MM.1S (cell line): ENCODE measurements around the gene CERS6.

Experiments
- DNase-seq: peaks from one replicate; pipeline ENCODE4 v3.0.0-alpha.2; 2015
- H2AFZ ChIP-seq: fragments of 300-600 bp; sonication (generic); 2 replicates; pipeline ENCODE4 v1.6.0; 2016; ENCODE audit warnings: antibody characterized with exemption, low read length
- H3F3A ChIP-seq: fragments of 300-600 bp; sonication (generic); 2 replicates; pipeline ENCODE4 v1.6.1; 2016; ENCODE audit warnings: mild to moderate bottlenecking, antibody characterized with exemption, low read length, moderate library complexity, mixed read lengths; ENCODE audit not compliant: insufficient read depth
- H3K27ac ChIP-seq: fragments of 300-600 bp; sonication (generic); 2 replicates; pipeline ENCODE4 v1.5.1; 2016; ENCODE audit warnings: mild to moderate bottlenecking, low read length
- H3K27me3 ChIP-seq: fragments of 300-600 bp; sonication (generic); replicated peaks from 2 replicates; pipeline ENCODE4 v1.6.0; 2016; ENCODE audit warnings: low read length; ENCODE audit not compliant: insufficient read depth
- H3K36me3 ChIP-seq: fragments of 300-600 bp; sonication (generic); replicated peaks from 2 replicates; pipeline ENCODE4 v1.6.1; 2016; ENCODE audit warnings: mild to moderate bottlenecking, low read length, mixed read lengths; ENCODE audit not compliant: insufficient read depth
- H3K4me1 ChIP-seq: fragments of 300-600 bp; sonication (generic); 2 replicates; pipeline ENCODE4 v1.6.1; 2016; ENCODE audit warnings: low read length, mixed read lengths
- H3K4me2 ChIP-seq: fragments of 300-600 bp; sonication (generic); 2 replicates; pipeline ENCODE4 v1.6.0; 2016; ENCODE audit warnings: low read depth, low read length
- H3K4me3 ChIP-seq: fragments of 300-600 bp; sonication (generic); 2 replicates; pipeline ENCODE4 v1.5.1; 2016; ENCODE audit warnings: low read length, mixed read lengths
- H3K79me2 ChIP-seq: fragments of 300-600 bp; sonication (generic); 2 replicates; pipeline ENCODE4 v1.6.1; 2016; ENCODE audit warnings: mixed run types, low read length, mixed read lengths
- H3K9ac ChIP-seq: fragments of 300-600 bp; sonication (generic); 2 replicates; pipeline ENCODE4 v1.6.1; 2016; ENCODE audit warnings: low read length, mixed read lengths
- H3K9me2 ChIP-seq: fragments of 300-600 bp; sonication (generic); replicated peaks from 2 replicates; pipeline ENCODE4 v1.6.1; 2016; ENCODE audit warnings: mild to moderate bottlenecking, low read length, mixed read lengths; ENCODE audit not compliant: insufficient read depth
- H3K9me3 ChIP-seq: fragments of 300-600 bp; sonication (generic); replicated peaks from 2 replicates; pipeline ENCODE4 v1.6.1; 2016; ENCODE audit warnings: mild to moderate bottlenecking, low read length, mixed read lengths; ENCODE audit not compliant: insufficient read depth
- H4K20me1 ChIP-seq: fragments of 300-600 bp; sonication (generic); 2 replicates; pipeline ENCODE4 v1.6.1; 2016; ENCODE audit warnings: mild to moderate bottlenecking, low read length, moderate library complexity, mixed read lengths; ENCODE audit not compliant: insufficient read depth
- CTCF ChIP-seq: fragments of 300-600 bp; sonication (generic); IDR thresholded peaks from 2 replicates; pipeline ENCODE4 v1.5.1; 2016; ENCODE audit warnings: antibody characterized with exemption, low read length, mixed read lengths
- EZH2 ChIP-seq: fragments of 300-600 bp; sonication (generic); optimal IDR thresholded peaks from 2 replicates; pipeline ENCODE3; 2017; ENCODE audit warnings: low read depth, mild to moderate bottlenecking, antibody characterized with exemption, low read length, mixed read lengths
- EZH2phosphoT487 ChIP-seq: fragments of 300-600 bp; sonication (generic); IDR thresholded peaks from 2 replicates; pipeline ENCODE4 v1.6.1; 2018; ENCODE audit warnings: antibody characterized with exemption, low read length

The CERS6 gene

GRCh38 chr2:168539945-168540344, 83.9 kb downstream of the CERS6 start:
- H3F3A ChIP-seq: no peaks in the 10 kb centered on the region
- no peak overlapping the region for H2AFZ ChIP-seq
- H3K4me1 ChIP-seq: no peaks in the 10 kb centered on the region
- no peaks in the 10 kb centered on the region for H3K9me2 ChIP-seq
- H3K27me3 ChIP-seq: no peaks in the 10 kb centered on the region
- no peak overlapping the region for H3K9ac ChIP-seq
- no peaks in the 10 kb centered on the region for H4K20me1 ChIP-seq
- 0 out of 2 replicates have a peak, but pooled peaks cover 9% of the 10 kb centered on the region for H3K9me3 ChIP-seq
- no peak overlapping the region for H3K27ac ChIP-seq
- H3K4me3 ChIP-seq: no peak overlapping the region
- TF ChIP-seq EZH2: no peak
- no peak for TF ChIP-seq CTCF
- no peak for TF ChIP-seq EZH2phosphoT487
- no peak for DNase-seq
- no peak overlapping the region for H3K4me2 ChIP-seq
- no peaks in the 10 kb centered on the region; the same call in 1 of the 2 replicates for H3K36me3 ChIP-seq
- peaks cover 85% of the 10 kb centered on the region for H3K79me2 ChIP-seq

- no peak overlapping the region for H3K27ac ChIP-seq
- H3K4me3 ChIP-seq: no peak overlapping the region
- no peaks in the 10 kb centered on the region for H3K9me2 ChIP-seq
- no peaks in the 10 kb centered on the region; the same call in 1 of the 2 replicates for H3K36me3 ChIP-seq
- H3K4me1 ChIP-seq: no peaks in the 10 kb centered on the region
- no peaks in the 10 kb centered on the region for H3F3A ChIP-seq
- H3K9me3 ChIP-seq: 0 out of 2 replicates have a peak, but pooled peaks cover 9% of the 10 kb centered on the region
- H2AFZ ChIP-seq: no peak overlapping the region
- H3K79me2 ChIP-seq: peaks cover 76% of the 10 kb centered on the region
- H3K27me3 ChIP-seq: no peaks in the 10 kb centered on the region
- TF ChIP-seq CTCF: no peak
- TF ChIP-seq EZH2phosphoT487: no peak
- TF ChIP-seq EZH2: no peak
- no peaks in the 10 kb centered on the region for H4K20me1 ChIP-seq
- no peak for DNase-seq
- H3K9ac ChIP-seq: no peak overlapping the region
- H3K4me2 ChIP-seq: no peak overlapping the region
Measured at GRCh38 chr2:168541858-168542257, 85.8 kb downstream of the CERS6 start.

DNA sequence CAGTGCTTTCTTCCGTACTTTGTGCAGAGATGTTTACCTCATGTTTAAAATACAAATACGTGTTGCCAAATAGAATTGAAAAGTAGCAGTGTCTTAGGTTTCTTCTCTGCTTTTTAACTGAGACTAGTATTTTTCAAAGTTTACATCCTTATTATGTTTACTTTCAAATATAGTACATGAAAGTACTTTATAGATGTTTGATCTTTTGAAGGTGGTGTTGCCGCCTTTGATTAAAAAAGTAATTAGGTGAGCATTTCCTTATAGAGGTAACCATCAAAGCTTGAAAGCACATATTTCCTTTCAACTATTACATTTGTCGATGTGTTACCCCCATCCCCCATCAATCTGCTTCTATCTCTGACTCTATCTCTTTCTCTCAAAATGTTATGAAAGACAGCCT, 87.0 kb downstream of the CERS6 start:
- Histone ChIP-seq H3K9me2 (no peaks in the 10 kb centered on the region), H3K9ac (no peak overlapping the region), H3K79me2 (peaks cover 67% of the 10 kb centered on the region), H3K36me3 (no peaks in the 10 kb centered on the region; the same call in 1 of the 2 replicates), H3K4me2 (no peak overlapping the region), H3K9me3 (0 out of 2 replicates have a peak, but pooled peaks cover 9% of the 10 kb centered on the region), H4K20me1 (no peaks in the 10 kb centered on the region), H3K27ac (no peak overlapping the region), H2AFZ (no peak overlapping the region), H3F3A (no peaks in the 10 kb centered on the region), H3K27me3 (no peaks in the 10 kb centered on the region), H3K4me1 (no peaks in the 10 kb centered on the region), H3K4me3 (no peak overlapping the region)
- DNase-seq: no peak
- TF ChIP-seq CTCF: no peak
- TF ChIP-seq EZH2phosphoT487: no peak
- no peak for TF ChIP-seq EZH2
